ENCODE measurements around the gene MS4A6E. TPM values are rescaled to one million over a fixed set of nuclear protein-coding genes. Genes with fewer than 3 reads are reported as not detected.
"Not testable (repeated sequence)": the region's sequence is repeated elsewhere in the genome, so short reads cannot be mapped to it uniquely, and the experiment has no call there.

The MS4A6E gene
- total and polyA plus RNA-seq, 2 donors, result 0.57 to 2.5 TPM

- Histone ChIP-seq H3K27ac (ENCODE audit: low read depth in 1 of 2, low read length in 1 of 2) (no peak overlapping the region), H3K4me3 (ENCODE audit: low read length in 2 of 2) (no peak overlapping the region), H3K9me3 (ENCODE audit: control insufficient read depth in 2 of 2, insufficient read depth in 1 of 2, low read length in 1 of 2) (no peaks in the 10 kb centered on the region), H3K27me3 (ENCODE audit: control insufficient read depth in 2 of 2, insufficient read depth in 1 of 2, low read length in 1 of 2) (no peaks in the 10 kb centered on the region), H3K4me1 (ENCODE audit: control insufficient read depth in 2 of 2, insufficient read depth in 2 of 2, low read length in 2 of 2) (no peaks in the 10 kb centered on the region), H3K36me3 (ENCODE audit: control insufficient read depth in 2 of 2, insufficient read depth in 2 of 2, low read length in 1 of 2) (no peaks in the 10 kb centered on the region)
- WGBS, result 95% methylated on average over 2 of the region's 2 CpGs
- no peak for DNase-seq (ENCODE audit: low read depth in 6 of 9, low spot score in 9 of 9)
Measured at GRCh38 chr11:60347084-60347797, 20.2 kb downstream of the MS4A6E start.

GRCh38 chr11:60348116-60348515, 21.1 kb downstream of the MS4A6E start:
- Histone ChIP-seq H3K4me3 (ENCODE audit: low read length in 2 of 2) (no peak overlapping the region), H3K4me1 (ENCODE audit: control insufficient read depth in 2 of 2, insufficient read depth in 2 of 2, low read length in 2 of 2) (no peaks in the 10 kb centered on the region), H3K9me3 (ENCODE audit: control insufficient read depth in 2 of 2, insufficient read depth in 1 of 2, low read length in 1 of 2) (no peaks in the 10 kb centered on the region), H3K36me3 (ENCODE audit: control insufficient read depth in 2 of 2, insufficient read depth in 2 of 2, low read length in 1 of 2) (no peaks in the 10 kb centered on the region), H3K27me3 (ENCODE audit: control insufficient read depth in 2 of 2, insufficient read depth in 1 of 2, low read length in 1 of 2) (no peaks in the 10 kb centered on the region), H3K27ac (ENCODE audit: low read depth in 1 of 2, low read length in 1 of 2) (no peak overlapping the region)
- 88% methylated on average over 2 of the region's 2 CpGs for WGBS
- no peak for DNase-seq (ENCODE audit: low read depth in 6 of 9, low spot score in 9 of 9)

- no peak for DNase-seq (ENCODE audit: low read depth in 6 of 9, low spot score in 9 of 9)
- Histone ChIP-seq H3K27me3 (ENCODE audit: control insufficient read depth in 2 of 2, insufficient read depth in 1 of 2, low read length in 1 of 2) (no peaks in the 10 kb centered on the region), H3K4me3 (ENCODE audit: low read length in 2 of 2) (no peak overlapping the region), H3K27ac (ENCODE audit: low read depth in 1 of 2, low read length in 1 of 2) (no peak overlapping the region), H3K4me1 (ENCODE audit: control insufficient read depth in 2 of 2, insufficient read depth in 2 of 2, low read length in 2 of 2) (no peaks in the 10 kb centered on the region), H3K36me3 (ENCODE audit: control insufficient read depth in 2 of 2, insufficient read depth in 2 of 2, low read length in 1 of 2) (no peaks in the 10 kb centered on the region), H3K9me3 (ENCODE audit: control insufficient read depth in 2 of 2, insufficient read depth in 1 of 2, low read length in 1 of 2) (no peaks in the 10 kb centered on the region)
- 95% methylated on average over 1 of the region's 1 CpG for WGBS
Measured at GRCh38 chr11:60349990-60350389, 22.9 kb downstream of the MS4A6E start.

- Histone ChIP-seq H3K9me3 (ENCODE audit: control insufficient read depth in 2 of 2, insufficient read depth in 1 of 2, low read length in 1 of 2) (peaks cover 0 to 13% of the 10 kb centered on the region in 2 donors), H3K27me3 (ENCODE audit: control insufficient read depth in 2 of 2, insufficient read depth in 1 of 2, low read length in 1 of 2) (no peaks in the 10 kb centered on the region), H3K27ac (ENCODE audit: low read depth in 1 of 2, low read length in 1 of 2) (no peak overlapping the region), H3K4me1 (ENCODE audit: control insufficient read depth in 2 of 2, insufficient read depth in 2 of 2, low read length in 2 of 2) (no peaks in the 10 kb centered on the region), H3K4me3 (ENCODE audit: low read length in 2 of 2) (no peak overlapping the region), H3K36me3 (ENCODE audit: control insufficient read depth in 2 of 2, insufficient read depth in 2 of 2, low read length in 1 of 2) (no peaks in the 10 kb centered on the region)
- WGBS, result 23% methylated on average over 2 of the region's 2 CpGs
- DNase-seq (ENCODE audit: low read depth in 6 of 9, low spot score in 9 of 9), result no peak
Measured at GRCh38 chr11:60357771-60358170, 30.7 kb downstream of the MS4A6E start.

- H3K36me3 ChIP-seq (ENCODE audit: control insufficient read depth in 2 of 2, insufficient read depth in 2 of 2, low read length in 1 of 2), result no peaks in the 10 kb centered on the region
Measured at GRCh38 chr11:60360621-60361020, 33.6 kb downstream of the MS4A6E start.

GRCh38 chr11:60362241-60362640, 35.2 kb downstream of the MS4A6E start:
- Histone ChIP-seq H3K9me3 (ENCODE audit: control insufficient read depth in 2 of 2, insufficient read depth in 1 of 2, low read length in 1 of 2) (peaks cover 0 to 13% of the 10 kb centered on the region in 2 donors), H3K4me3 (ENCODE audit: low read length in 2 of 2) (no peak overlapping the region), H3K4me1 (ENCODE audit: control insufficient read depth in 2 of 2, insufficient read depth in 2 of 2, low read length in 2 of 2) (no peaks in the 10 kb centered on the region), H3K36me3 (ENCODE audit: control insufficient read depth in 2 of 2, insufficient read depth in 2 of 2, low read length in 1 of 2) (no peaks in the 10 kb centered on the region), H3K27ac (ENCODE audit: low read depth in 1 of 2, low read length in 1 of 2) (no peak overlapping the region), H3K27me3 (ENCODE audit: control insufficient read depth in 2 of 2, insufficient read depth in 1 of 2, low read length in 1 of 2) (no peaks in the 10 kb centered on the region)
- no peak for DNase-seq (ENCODE audit: low read depth in 6 of 9, low spot score in 9 of 9)
- whole genome bisulfite sequencing, result 70% methylated on average over 1 of the region's 1 CpG

More at GRCh38 chr11:60360621-60361020, 33.6 kb downstream of the MS4A6E start:
- DNase-seq (ENCODE audit: low read depth in 6 of 9, low spot score in 9 of 9), result no peak
- Histone ChIP-seq H3K4me1 (ENCODE audit: control insufficient read depth in 2 of 2, insufficient read depth in 2 of 2, low read length in 2 of 2) (no peaks in the 10 kb centered on the region), H3K4me3 (ENCODE audit: low read length in 2 of 2) (no peak overlapping the region), H3K27ac (ENCODE audit: low read depth in 1 of 2, low read length in 1 of 2) (no peak overlapping the region), H3K9me3 (ENCODE audit: control insufficient read depth in 2 of 2, insufficient read depth in 1 of 2, low read length in 1 of 2) (peaks cover 0 to 13% of the 10 kb centered on the region in 2 donors), H3K27me3 (ENCODE audit: control insufficient read depth in 2 of 2, insufficient read depth in 1 of 2, low read length in 1 of 2) (no peaks in the 10 kb centered on the region)
- 97% methylated on average over 4 of the region's 4 CpGs for WGBS

GRCh38 chr11:60363542-60364470, 36.8 kb downstream of the MS4A6E start:
- DNase-seq (ENCODE audit: low read depth in 6 of 9, low spot score in 9 of 9), result peak; percentile 18 to 79 (median 57)
- H3K27ac ChIP-seq (ENCODE audit: low read depth in 1 of 2, low read length in 1 of 2), result no peak overlapping the region
- H3K9me3 ChIP-seq (ENCODE audit: control insufficient read depth in 2 of 2, insufficient read depth in 1 of 2, low read length in 1 of 2), result peaks cover 0 to 13% of the 10 kb centered on the region in 2 donors
- 64% methylated on average over 7 of the region's 7 CpGs for WGBS
- H3K4me3 ChIP-seq (ENCODE audit: low read length in 2 of 2), result no peak overlapping the region
- H3K36me3 ChIP-seq (ENCODE audit: control insufficient read depth in 2 of 2, insufficient read depth in 2 of 2, low read length in 1 of 2), result no peaks in the 10 kb centered on the region
- H3K27me3 ChIP-seq (ENCODE audit: control insufficient read depth in 2 of 2, insufficient read depth in 1 of 2, low read length in 1 of 2), result no peaks in the 10 kb centered on the region
- no peaks in the 10 kb centered on the region for H3K4me1 ChIP-seq (ENCODE audit: control insufficient read depth in 2 of 2, insufficient read depth in 2 of 2, low read length in 2 of 2)

- not testable (repeated sequence) for H3K27me3 ChIP-seq (ENCODE audit: control insufficient read depth in 2 of 2, insufficient read depth in 1 of 2, low read length in 1 of 2); H3K27ac ChIP-seq (ENCODE audit: low read depth in 1 of 2, low read length in 1 of 2); H3K9me3 ChIP-seq (ENCODE audit: control insufficient read depth in 2 of 2, insufficient read depth in 1 of 2, low read length in 1 of 2); H3K4me3 ChIP-seq (ENCODE audit: low read length in 2 of 2); DNase-seq (ENCODE audit: low read depth in 6 of 9, low spot score in 9 of 9); H3K36me3 ChIP-seq (ENCODE audit: control insufficient read depth in 2 of 2, insufficient read depth in 2 of 2, low read length in 1 of 2); H3K4me1 ChIP-seq (ENCODE audit: control insufficient read depth in 2 of 2, insufficient read depth in 2 of 2, low read length in 2 of 2)
- WGBS, result 96% methylated on average over 15 of the region's 15 CpGs
Measured at GRCh38 chr11:60366262-60366904, 39.3 kb downstream of the MS4A6E start.

GRCh38 chr11:60367009-60367408, 40.0 kb downstream of the MS4A6E start:
- Histone ChIP-seq H3K4me1 (ENCODE audit: control insufficient read depth in 2 of 2, insufficient read depth in 2 of 2, low read length in 2 of 2) (no peaks in the 10 kb centered on the region), H3K9me3 (ENCODE audit: control insufficient read depth in 2 of 2, insufficient read depth in 1 of 2, low read length in 1 of 2) (no peaks in the 10 kb centered on the region), H3K36me3 (ENCODE audit: control insufficient read depth in 2 of 2, insufficient read depth in 2 of 2, low read length in 1 of 2) (no peaks in the 10 kb centered on the region), H3K4me3 (ENCODE audit: low read length in 2 of 2) (no peak overlapping the region), H3K27me3 (ENCODE audit: control insufficient read depth in 2 of 2, insufficient read depth in 1 of 2, low read length in 1 of 2) (no peaks in the 10 kb centered on the region), H3K27ac (ENCODE audit: low read depth in 1 of 2, low read length in 1 of 2) (no peak overlapping the region)
- no peak for DNase-seq (ENCODE audit: low read depth in 6 of 9, low spot score in 9 of 9)
- WGBS, result 59% methylated on average over 2 of the region's 2 CpGs

Measured in thymus (tissue), 11 donors.